Measurements from ENCODE around the gene EREG. TPM values are rescaled to one million over a fixed set of nuclear protein-coding genes. Genes with fewer than 3 reads are reported as not detected.

Gene EREG
- 1 to 10 TPM in 3 of 4 donors, not detected in 1; 1.2 to 4.0 (median 4.0) TPM for total RNA-seq

GRCh38 chr4:74364652-74365491 is at the start of gene EREG:
EREG (plus strand) TSS chr4:74365145; CDS start chr4:74365309, 164 bp downstream.
- in situ Hi-C loops (cut with MboI; ENCODE audit: low pct_ligation_motif_present in 1 of 4, low pct_unique_long_range_greater_than_20kb in 1 of 4, low sequenced_read_pairs in 3 of 4): no loop called here
- intact Hi-C loops (cut with DNase I; ENCODE audit: low total_unique reads): no loop called here
- H3K4me1 ChIP-seq: peaks cover 0 to 38% (median 13%) of the 10 kb centered on the region in 4 donors
- DNase-seq: peak; percentile 30
- peaks cover 14% of the 10 kb centered on the region for H3K27me3 ChIP-seq
- H3K4me3 ChIP-seq: peak within 1 kb of the TSS; percentile 16 to 45 (median 27)
- no peaks in the 10 kb centered on the region for H3K9me3 ChIP-seq
- H3K27ac ChIP-seq: peak within 1 kb of the TSS in 3 of 4 donors; percentile 9 to 61 (median 55)
- no peaks in the 10 kb centered on the region for H3K36me3 ChIP-seq
- WGBS, 2 donors (ENCODE audit: low coverage in 1 of 2): 33 to 80% methylated on average over 2 to 21 of the region's 40 CpGs
- TF ChIP-seq EP300 (IDR thresholded peaks at IDR 0.05; ENCODE audit: low read depth): no peak
- peak in 1 of 3 donors; percentile 20 for TF ChIP-seq POLR2AphosphoS5 (IDR thresholded peaks at IDR 0.05)

- H3K4me1 ChIP-seq: no peaks in the 10 kb centered on the region
- WGBS, 2 donors (ENCODE audit: low coverage in 1 of 2): 69 to 75% methylated on average over 3 to 5 of the region's 5 CpGs
- no peak for DNase-seq
- H3K36me3 ChIP-seq: no peaks in the 10 kb centered on the region
- in situ Hi-C loops (cut with MboI; ENCODE audit: low pct_ligation_motif_present in 1 of 4, low pct_unique_long_range_greater_than_20kb in 1 of 4, low sequenced_read_pairs in 3 of 4): loop anchor here in 2 of 4 donors (10.0 to 25.0 kb wide), 2 partner anchors 91 to 128 kb away; no protein-coding TSS in a partner anchor
- H3K9me3 ChIP-seq: no peaks in the 10 kb centered on the region
- intact Hi-C loops (cut with DNase I; ENCODE audit: low total_unique reads): no loop called here
- TF ChIP-seq EP300 (IDR thresholded peaks at IDR 0.05; ENCODE audit: low read depth) (no peak), CTCF (IDR thresholded peaks at IDR 0.05) (no peak), POLR2A (IDR thresholded peaks at IDR 0.05) (no peak), POLR2AphosphoS5 (IDR thresholded peaks at IDR 0.05) (no peak)
- no peak overlapping the region for H3K4me3 ChIP-seq
- no peak overlapping the region for H3K27ac ChIP-seq
- H3K27me3 ChIP-seq: no peaks in the 10 kb centered on the region
Observed at GRCh38 chr4:74315376-74315775, 49.6 kb upstream of the EREG start.

- WGBS, 2 donors (ENCODE audit: low coverage in 1 of 2): 33 to 45% methylated on average over 2 of the region's 2 CpGs
- Histone ChIP-seq H3K27me3 (no peaks in the 10 kb centered on the region), H3K4me3 (no peak overlapping the region), H3K36me3 (no peaks in the 10 kb centered on the region), H3K27ac (no peak overlapping the region), H3K4me1 (peaks cover 0 to 4% (median 0%) of the 10 kb centered on the region in 4 donors), H3K9me3 (no peaks in the 10 kb centered on the region)
- no peak for TF ChIP-seq POLR2A (IDR thresholded peaks at IDR 0.05)
- DNase-seq: no peak
- in situ Hi-C loops (cut with MboI; ENCODE audit: low pct_ligation_motif_present in 1 of 4, low pct_unique_long_range_greater_than_20kb in 1 of 4, low sequenced_read_pairs in 3 of 4) (loop anchor here in 2 of 4 donors (10.0 to 25.0 kb wide), 2 partner anchors 92 to 129 kb away; no protein-coding TSS in a partner anchor), intact Hi-C loops (cut with DNase I; ENCODE audit: low total_unique reads) (no loop called here)
Observed at GRCh38 chr4:74316397-74316796, 48.5 kb upstream of the EREG start.

- H3K36me3 ChIP-seq: no peaks in the 10 kb centered on the region
- TF ChIP-seq POLR2A (IDR thresholded peaks at IDR 0.05) (no peak), CTCF (IDR thresholded peaks at IDR 0.05) (no peak), EP300 (IDR thresholded peaks at IDR 0.05; ENCODE audit: low read depth) (no peak), POLR2AphosphoS5 (IDR thresholded peaks at IDR 0.05) (no peak)
- H3K27ac ChIP-seq: no peak overlapping the region
- no peak overlapping the region for H3K4me3 ChIP-seq
- H3K9me3 ChIP-seq: no peaks in the 10 kb centered on the region
- intact Hi-C loops (cut with DNase I; ENCODE audit: low total_unique reads) (no loop called here), in situ Hi-C loops (cut with MboI; ENCODE audit: low pct_ligation_motif_present in 1 of 4, low pct_unique_long_range_greater_than_20kb in 1 of 4, low sequenced_read_pairs in 3 of 4) (loop anchor here in 2 of 4 donors (10.0 to 25.0 kb wide), 2 partner anchors 93 to 130 kb away; no protein-coding TSS in a partner anchor)
- WGBS, 2 donors (ENCODE audit: low coverage in 1 of 2): 58 to 77% methylated on average over 3 of the region's 3 CpGs
- H3K4me1 ChIP-seq: peaks cover 0 to 4% (median 0%) of the 10 kb centered on the region in 4 donors
- H3K27me3 ChIP-seq: no peaks in the 10 kb centered on the region
- DNase-seq: no peak
Observed at GRCh38 chr4:74317616-74318246, 47.2 kb upstream of the EREG start.

GRCh38 chr4:74318276-74318675 is 46.7 kb upstream of the EREG start:
- intact Hi-C loops (cut with DNase I; ENCODE audit: low total_unique reads): no loop called here
- Histone ChIP-seq H3K4me3 (no peak overlapping the region), H3K9me3 (no peaks in the 10 kb centered on the region), H3K36me3 (no peaks in the 10 kb centered on the region), H3K4me1 (peaks cover 0 to 4% (median 0%) of the 10 kb centered on the region in 4 donors), H3K27me3 (no peaks in the 10 kb centered on the region), H3K27ac (no peak overlapping the region)
- WGBS, 2 donors (ENCODE audit: low coverage in 1 of 2): 64 to 66% methylated on average over 2 of the region's 2 CpGs
- no peak for DNase-seq
- in situ Hi-C loops (cut with MboI; ENCODE audit: low pct_ligation_motif_present in 1 of 4, low pct_unique_long_range_greater_than_20kb in 1 of 4, low sequenced_read_pairs in 3 of 4): loop anchor here in 2 of 4 donors (10.0 to 25.0 kb wide), 2 partner anchors 93 to 131 kb away; no protein-coding TSS in a partner anchor
- TF ChIP-seq EP300 (IDR thresholded peaks at IDR 0.05; ENCODE audit: low read depth): no peak
- no peak for TF ChIP-seq POLR2A (IDR thresholded peaks at IDR 0.05)
- no peak for TF ChIP-seq CTCF (IDR thresholded peaks at IDR 0.05)
- TF ChIP-seq POLR2AphosphoS5 (IDR thresholded peaks at IDR 0.05): no peak
